ENCODE results near the gene SPAG16.

The SPAG16 gene

GRCh38 chr2:214104219-214104618, 820.0 kb downstream of the SPAG16 start:
- DNase-seq, result no peak

DNA sequence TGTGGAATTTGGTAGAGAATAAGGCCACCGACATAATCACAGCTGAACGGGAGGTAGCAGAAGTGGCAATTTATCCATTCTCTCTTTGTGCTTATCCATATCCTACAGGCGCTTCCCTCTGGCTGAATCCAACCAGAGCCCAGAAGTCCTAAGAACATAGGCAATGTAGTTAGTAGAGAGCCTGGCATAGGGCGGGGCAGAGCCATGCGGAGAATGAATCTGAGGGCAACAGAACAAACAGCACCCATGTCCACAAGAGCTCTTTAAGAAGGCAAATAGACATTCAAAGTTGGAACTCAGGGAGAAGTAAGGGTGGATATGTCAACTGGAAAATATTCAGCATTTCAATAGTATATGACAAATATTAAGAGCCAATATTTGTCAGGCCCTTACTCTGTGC, 820.7 kb downstream of the SPAG16 start:
- no peak for DNase-seq

DNA sequence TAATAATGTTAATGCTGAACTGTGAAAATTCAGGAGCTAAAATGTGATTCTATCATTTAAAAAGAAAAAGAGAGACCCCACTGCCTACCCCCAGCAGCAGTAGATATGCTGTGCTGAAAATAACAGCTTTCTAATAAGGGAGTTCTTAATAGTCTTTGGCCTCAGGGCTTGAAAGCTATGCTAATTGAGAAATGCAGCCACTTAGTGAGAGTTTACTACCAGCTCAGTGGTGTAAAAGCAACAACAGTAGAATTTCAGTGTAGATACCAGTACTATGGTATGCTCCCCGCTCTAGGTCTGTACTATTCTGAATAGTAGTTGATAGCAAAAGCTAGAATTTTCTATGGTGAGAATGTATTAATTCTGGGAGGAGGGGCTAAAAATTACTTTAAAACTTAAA, 823.5 kb downstream of the SPAG16 start:
- DNase-seq, result no peak

DNA sequence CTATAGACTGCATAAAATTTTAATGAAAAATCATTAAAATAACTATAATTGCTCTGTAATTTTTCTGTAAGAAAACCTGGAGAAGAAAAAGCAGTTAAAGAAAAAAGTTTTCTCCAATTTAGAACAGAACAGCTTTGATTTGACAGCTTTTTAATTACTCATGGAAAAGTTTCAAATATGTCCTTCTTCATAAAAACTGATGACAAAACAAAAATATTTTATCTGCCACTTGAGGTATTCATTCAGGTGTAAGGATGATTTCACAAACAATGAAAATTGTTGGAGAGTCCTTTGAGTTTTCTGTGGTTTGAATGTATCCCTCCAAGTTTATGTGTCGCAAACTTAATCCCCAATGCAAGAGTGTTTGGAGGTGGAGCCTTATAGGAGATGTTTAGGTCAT, 824.3 kb downstream of the SPAG16 start:
- DNase-seq, result no peak

DNA sequence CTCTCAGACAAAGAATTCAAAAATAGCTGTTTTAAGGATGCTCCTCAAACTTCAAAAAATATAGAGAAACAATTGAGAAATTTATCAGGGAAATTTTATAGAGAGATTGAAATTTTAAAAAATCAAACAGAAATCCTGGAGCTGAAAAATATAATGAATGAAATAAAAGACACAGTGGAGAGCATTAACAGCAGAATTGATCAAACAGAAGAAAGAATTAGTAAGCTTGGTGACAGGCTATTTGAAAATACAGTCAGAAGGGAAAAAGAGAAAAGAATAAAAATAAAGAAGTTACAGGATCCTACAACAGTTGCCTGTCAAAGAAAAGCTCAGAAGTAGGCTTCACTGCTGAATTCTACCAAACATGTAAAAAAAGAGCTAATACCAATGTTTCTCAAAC, 832.8 kb downstream of the SPAG16 start:
- DNase-seq, result no peak

DNA sequence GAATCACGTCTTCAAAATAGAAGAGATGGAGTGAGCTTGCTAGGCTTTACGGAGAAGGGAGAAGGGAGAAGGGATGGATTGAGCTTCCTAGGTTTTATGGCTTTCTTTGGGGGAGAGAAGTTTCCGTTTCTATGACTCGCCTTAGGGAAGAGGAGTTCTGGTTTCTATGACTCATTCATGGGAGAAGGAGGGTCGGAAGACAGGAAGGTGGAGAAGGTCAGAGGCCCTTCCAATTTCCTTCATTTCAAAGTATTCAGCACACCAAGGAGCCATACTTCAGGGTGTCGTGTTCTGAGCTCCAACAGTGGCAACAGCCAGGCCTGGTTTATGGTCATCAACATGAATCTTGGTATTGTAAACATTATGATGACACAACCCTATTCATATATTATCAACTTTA, 841.9 kb downstream of the SPAG16 start:
- no peak for DNase-seq

- DNase-seq, result no peak
Observed at GRCh38 chr2:214127170-214127569, 842.9 kb downstream of the SPAG16 start.

DNA sequence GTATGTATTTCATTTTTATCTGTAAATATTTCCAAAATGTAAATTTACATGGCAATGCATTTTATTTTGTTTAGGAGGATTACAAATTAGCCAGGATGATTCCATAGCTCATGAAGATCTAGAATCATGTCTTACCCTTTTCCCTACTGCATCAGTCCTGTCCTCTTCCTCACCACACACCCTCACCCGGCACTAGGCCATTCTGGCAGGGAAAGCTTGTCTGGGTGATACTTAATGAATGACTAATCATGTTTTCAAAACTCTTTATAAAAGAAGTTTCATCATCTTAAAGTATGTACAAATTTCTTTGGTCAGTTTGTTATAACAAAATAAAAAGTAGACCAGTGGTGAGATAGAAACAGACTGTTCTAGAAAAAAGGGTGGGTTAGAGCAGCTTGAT, 843.3 kb downstream of the SPAG16 start:
- no peak for DNase-seq

DNA sequence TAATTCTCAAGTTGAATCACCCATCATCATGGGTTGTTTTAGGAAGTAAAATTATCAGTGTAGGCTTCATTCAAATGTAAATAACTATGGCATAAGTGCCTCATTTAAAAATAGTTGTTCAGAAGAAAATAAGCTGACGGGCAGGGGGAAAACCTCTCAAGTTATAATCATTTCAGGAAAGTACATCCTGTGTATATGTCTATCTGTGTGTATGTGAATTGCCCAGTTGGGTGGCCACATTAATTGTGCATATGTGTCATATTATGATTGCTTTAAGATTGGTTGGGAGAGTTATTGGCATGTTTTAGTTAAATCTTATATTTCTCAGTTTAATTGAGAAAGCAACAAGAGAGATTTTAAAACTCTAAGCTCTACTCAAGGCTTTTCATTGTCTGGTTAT, 843.8 kb downstream of the SPAG16 start:
- no peak for DNase-seq

DNA sequence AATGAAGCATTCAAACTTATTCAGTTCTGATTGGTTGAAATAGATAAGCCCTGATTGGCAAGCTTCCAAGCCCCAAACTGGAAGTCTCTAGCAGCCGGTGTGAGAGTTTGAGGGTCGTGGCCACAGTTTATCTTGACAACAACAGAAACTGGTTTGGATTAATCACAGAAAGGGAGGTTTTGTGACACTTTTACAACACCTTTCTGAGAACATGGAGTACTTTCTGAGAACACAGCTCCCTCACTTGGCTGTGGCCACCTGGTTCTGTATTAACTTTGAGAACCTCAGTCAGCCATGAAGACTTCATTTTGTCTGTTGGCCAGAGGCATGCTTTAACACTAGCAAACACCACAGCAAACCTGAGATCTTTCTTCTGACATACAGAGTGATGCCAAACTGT, 845.9 kb downstream of the SPAG16 start:
- no peak for DNase-seq

DNA sequence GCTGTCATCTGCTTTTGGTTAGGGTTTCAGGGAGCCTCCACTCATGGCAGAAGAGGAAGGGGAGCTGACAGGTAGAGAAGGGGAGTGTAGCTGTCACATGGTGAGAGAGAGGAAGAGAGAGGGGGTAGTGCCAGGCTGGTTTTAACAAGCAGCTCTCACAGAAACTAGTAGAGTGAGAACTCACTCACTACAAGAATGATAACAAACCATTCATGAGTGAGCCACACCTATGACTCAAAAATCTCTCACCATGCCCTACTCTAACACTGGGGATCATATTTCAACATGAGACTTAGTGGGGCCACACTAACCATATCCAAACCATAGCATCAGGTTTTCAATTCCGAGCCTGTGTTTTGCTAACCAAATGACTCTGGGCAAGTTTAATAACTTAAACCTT, 851.7 kb downstream of the SPAG16 start:
- no peak for DNase-seq

DNA sequence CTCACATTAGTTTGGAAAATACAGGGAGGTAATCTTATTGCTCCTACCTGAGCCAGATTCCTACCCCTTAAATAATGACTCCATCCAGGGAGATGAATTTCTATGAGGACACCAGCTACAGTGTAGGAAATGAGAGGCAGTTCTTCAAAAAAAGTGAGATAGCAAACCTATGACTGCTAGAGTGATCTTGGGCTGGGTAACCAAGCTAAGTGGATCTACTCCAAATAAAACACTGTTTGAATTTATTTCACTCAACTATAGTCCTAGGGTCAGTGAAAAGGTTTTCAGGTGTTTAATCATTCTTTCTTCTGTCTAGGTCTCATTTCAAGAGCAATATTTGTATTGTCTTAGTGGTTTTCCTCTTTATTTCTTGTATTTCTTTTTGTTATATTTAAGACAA, 854.5 kb downstream of the SPAG16 start:
- no peak for DNase-seq

DNA sequence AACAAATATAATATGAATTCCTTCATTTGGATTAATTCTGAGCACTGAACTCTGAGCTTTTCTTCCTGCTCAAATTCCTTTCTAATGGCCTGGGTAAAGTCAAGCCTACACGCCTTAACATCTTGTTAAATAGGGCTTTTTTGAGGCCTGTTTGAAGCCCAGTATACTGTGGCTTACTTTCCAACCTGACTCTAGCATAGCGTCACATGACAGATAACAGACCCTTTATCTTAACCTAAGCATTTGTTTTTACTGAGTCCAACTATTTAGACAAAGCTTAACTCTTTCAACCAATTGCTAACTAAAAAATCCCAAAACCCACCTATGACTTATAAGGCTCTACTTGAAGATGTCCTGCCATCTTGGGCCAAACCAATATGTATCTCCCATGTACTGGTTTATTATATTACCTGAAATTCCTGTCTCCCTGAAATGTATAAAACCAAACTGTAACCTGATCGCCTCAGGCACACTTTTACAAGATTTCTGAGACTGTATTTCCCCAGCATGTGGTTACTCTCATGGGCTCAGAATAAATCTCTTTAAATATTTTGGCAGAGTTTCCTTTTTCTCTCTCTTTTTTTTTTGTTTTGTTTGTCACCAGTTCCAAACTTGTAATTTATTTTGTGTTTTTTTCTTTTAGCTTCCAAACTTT, 855.5 kb downstream of the SPAG16 start:
- no peak for DNase-seq

- DNase-seq, result no peak
Observed at GRCh38 chr2:214156971-214157370, 872.7 kb downstream of the SPAG16 start.

DNA sequence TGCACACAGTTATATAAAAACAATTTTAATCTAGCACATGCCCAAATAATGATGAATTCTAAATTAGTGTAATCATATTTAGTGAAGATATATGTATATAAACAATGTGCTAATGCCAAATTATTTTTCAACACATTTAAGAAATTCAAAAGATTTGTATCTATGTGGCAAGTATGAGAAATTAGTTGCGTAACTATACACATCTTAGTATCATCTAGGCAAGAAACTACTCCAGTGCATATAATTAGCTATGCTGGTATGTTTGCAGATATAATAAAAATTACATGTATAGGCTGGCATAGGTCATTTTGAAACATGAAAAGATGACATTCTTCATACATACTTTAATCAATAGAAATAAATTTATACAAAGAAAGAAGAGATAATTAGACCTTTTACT, 874.6 kb downstream of the SPAG16 start:
- DNase-seq, result no peak

GRCh38 chr2:214169281-214169680, 885.0 kb downstream of the SPAG16 start:
- no peak for DNase-seq

DNA sequence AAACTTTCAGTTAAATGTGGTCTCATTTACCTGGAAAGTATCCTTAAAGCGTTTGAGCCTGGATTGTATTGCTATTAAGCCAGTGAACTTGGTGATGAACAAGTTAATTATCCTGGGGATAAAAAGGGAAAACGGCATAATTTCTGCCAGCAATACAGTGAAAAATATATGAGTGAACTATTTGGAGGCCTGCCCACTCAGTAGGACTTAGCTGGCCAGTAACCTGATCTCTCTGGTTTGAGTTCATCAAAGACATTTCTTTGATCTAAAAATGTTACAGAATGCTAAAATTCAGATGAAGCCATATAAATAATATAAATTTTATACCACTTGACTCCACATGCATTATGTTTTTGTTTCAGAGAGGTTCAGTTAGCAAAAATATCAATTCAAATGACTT, 885.5 kb downstream of the SPAG16 start:
- no peak for DNase-seq

DNA sequence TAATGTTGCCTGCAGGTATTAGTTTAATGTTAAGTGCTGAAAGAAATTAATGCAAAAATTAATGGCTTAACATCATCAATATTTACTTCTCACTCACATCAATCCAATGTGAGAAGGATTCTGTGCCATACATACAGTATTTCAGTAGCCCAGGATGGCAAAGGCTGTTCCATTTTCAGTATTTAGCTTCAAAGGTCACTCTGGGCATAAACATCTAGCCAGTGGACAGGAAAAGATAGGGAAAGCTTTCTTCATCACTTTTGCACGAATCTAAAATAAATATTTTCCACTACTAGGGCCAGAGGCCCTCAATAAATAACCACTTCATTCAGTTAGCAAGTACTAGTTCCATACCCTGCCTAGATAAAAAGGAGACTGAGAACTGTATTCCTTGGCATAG, 890.3 kb downstream of the SPAG16 start:
- DNase-seq, result no peak

- DNase-seq, result no peak
Observed at GRCh38 chr2:214180071-214180470, 895.8 kb downstream of the SPAG16 start.

DNA sequence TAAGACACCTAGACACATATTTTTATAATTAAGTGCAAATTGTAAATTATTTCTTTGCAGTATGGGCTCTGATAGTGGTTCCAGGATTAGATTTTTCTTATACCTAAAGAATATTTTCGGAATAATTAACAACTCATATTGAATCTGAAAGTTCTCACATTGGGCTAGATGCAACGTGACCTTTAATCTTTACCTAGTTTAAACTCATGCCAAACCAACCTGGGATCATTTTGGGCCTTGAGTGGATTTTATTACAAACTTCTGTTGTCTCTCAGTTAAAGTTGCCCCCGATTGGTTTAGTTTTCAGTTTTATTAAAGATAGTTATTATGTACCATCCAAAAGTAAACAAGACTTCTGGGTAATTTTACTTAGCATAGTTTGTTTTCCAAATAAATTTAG, 896.4 kb downstream of the SPAG16 start:
- no peak for DNase-seq

DNA sequence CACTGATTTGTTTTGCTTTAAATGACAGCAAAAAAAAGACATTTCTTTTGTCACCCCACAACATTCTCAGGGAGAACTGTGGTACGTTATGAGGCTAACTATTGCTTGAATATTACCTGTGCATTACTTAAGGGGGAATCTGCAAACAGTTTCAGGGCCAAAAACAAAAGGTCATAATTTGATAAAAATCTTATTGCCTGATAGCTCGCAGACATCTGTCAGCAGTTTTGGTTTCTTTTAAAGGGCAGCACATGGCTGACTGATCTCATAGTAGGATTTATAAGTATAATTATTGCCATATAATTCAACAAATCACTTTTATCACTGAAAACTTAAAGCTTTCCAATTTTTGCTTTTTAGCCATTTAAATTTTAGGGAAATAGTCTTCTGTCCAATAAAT, 900.2 kb downstream of the SPAG16 start:
- DNase-seq, result no peak

DNA sequence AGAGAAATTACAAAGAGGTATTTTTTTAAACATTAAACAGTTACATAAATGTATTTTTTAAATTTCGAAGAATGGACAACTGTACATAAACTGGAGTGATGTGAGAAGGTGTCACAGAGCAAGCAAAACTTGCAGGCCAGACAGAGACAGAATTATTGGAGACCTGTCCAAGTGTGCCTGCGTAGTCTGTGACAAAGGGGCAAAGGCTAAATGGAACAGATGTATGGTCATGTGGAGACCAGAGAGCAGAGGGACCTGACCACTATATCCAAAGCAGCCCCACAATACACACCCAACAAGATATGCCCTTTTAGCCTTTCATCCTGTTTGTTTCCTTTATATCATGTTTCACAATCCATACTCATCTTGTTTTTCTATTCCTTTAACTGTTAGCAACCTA, 901.3 kb downstream of the SPAG16 start:
- no peak for DNase-seq

DNA sequence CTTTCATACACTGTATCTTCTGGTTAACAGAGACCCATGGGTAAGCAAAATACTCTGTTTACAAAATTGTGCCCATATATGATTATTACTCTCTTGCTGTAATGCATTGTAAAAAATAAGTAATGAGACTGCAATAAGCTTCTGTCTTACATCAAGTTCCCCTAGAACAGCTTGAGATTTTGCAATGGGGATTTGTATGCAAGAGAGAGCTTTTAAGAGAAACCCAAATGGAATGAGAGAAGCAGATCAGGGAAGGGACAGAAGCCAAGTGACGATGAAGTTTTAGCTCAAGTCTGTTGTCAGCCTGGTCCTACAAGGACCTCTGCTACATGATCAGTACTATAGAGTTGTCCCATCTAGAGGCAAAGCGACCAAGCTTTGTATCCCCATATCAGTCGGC, 908.4 kb downstream of the SPAG16 start:
- no peak for DNase-seq

GRCh38 chr2:214193943-214194342, 909.7 kb downstream of the SPAG16 start:
- no peak for DNase-seq

GRCh38 chr2:214196260-214196659, 912.0 kb downstream of the SPAG16 start:
- no peak for DNase-seq

DNA sequence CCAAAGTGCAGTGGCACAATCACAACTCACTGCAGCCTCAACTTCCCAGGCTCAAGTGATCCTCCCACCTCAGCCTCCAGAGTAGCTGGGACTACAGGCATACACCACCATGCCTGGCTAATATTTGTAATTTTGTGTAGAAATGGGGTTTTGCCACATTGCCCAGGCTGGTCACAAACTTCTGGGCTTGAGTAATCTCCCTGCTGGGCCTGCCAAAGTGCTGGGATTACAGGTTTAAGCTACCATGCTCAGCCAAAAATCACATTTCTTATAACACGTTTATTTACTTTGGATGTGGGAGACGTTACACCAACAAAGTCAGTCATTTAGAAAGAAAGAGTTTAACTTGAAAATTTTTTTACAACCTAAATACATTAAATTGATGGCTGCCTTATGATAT, 917.6 kb downstream of the SPAG16 start:
- no peak for DNase-seq
